OCI-LY7 (cell line): Measurements from ENCODE around the gene LMO2. TPM values are rescaled to one million over a fixed set of nuclear protein-coding genes. Genes with fewer than 3 reads are reported as not detected.
"Not testable (repeated sequence)": the region's sequence is repeated elsewhere in the genome, so short reads cannot be mapped to it uniquely, and the experiment has no call there.

Experiments
- BruUV-seq: library from RNA; stranded (reverse); fragments of 400-500 nt; replicated peaks from 2 replicates; lab custom pipeline; 2021; lab: Mats Ljungman, UMichigan
- CTCF ChIA-PET: fragments of 300-600 bp; sonication (Branson Sonifier 250); formaldehyde crosslinking; loops from one replicate; lab custom pipeline; 2022; ENCODE audit warnings: antibody characterized with exemption; ENCODE audit not compliant: unreplicated experiment; lab: Charles Lee
- POLR2A ChIA-PET: fragments of 300-600 bp; sonication (Branson Sonifier 250); formaldehyde crosslinking; loops from one replicate; lab custom pipeline; 2022; ENCODE audit warnings: antibody characterized with exemption; lab: Charles Lee
- DNase-seq: peaks from one replicate; pipeline ENCODE4 v3.0.0-alpha.2; 2015; ENCODE audit warnings: low spot score
- H2AFZ ChIP-seq: fragments of 200-600 bp; sonication (generic), shearing (Covaris generic); 2 replicates; pipeline ENCODE4 v1.6.1; 2014; ENCODE audit warnings: mild to moderate bottlenecking, antibody characterized with exemption, low read length, moderate library complexity
- H3K27ac ChIP-seq: fragments of 200-600 bp; sonication (generic); 2 replicates; pipeline ENCODE4 v1.5.1; 2014; ENCODE audit warnings: mixed run types, low read depth, mild to moderate bottlenecking, moderate library complexity, low read length, inconsistent platforms; ENCODE audit not compliant: poor library complexity, severe bottlenecking
- H3K36me3 ChIP-seq: fragments of 200-600 bp; sonication (generic); 2 replicates; pipeline ENCODE4 v1.6.1; 2014; ENCODE audit warnings: mild to moderate bottlenecking, antibody characterized with exemption, low read length, moderate library complexity, mixed read lengths; ENCODE audit not compliant: insufficient read depth
- H3K4me1 ChIP-seq: fragments of 200-600 bp; sonication (generic); 2 replicates; pipeline ENCODE4 v1.5.1; 2014; ENCODE audit warnings: mild to moderate bottlenecking, low read length; ENCODE audit not compliant: insufficient read depth, poor library complexity, severe bottlenecking
- H3K4me2 ChIP-seq: fragments of 200-600 bp; sonication (generic); 2 replicates; pipeline ENCODE4 v1.6.1; 2014; ENCODE audit warnings: mild to moderate bottlenecking, low read length
- H3K4me3 ChIP-seq: fragments of 200-600 bp; sonication (generic); 2 replicates; pipeline ENCODE4 v1.5.1; 2014; ENCODE audit warnings: mild to moderate bottlenecking, low read depth, low read length; ENCODE audit not compliant: poor library complexity, severe bottlenecking
- H3K79me2 ChIP-seq: fragments of 200-600 bp; sonication (generic); 2 replicates; pipeline ENCODE4 v1.6.1; 2016; ENCODE audit warnings: low read depth, mild to moderate bottlenecking, low read length, moderate library complexity, mixed read lengths; ENCODE audit not compliant: insufficient read depth
- H3K9me2 ChIP-seq: fragments of 200-600 bp; sonication (generic); 2 replicates; pipeline ENCODE4 v1.6.1; 2016; ENCODE audit warnings: mild to moderate bottlenecking, low read length, mixed read lengths; ENCODE audit not compliant: insufficient read depth
- H3K9me3 ChIP-seq: fragments of 200-600 bp; sonication (generic); 2 replicates; pipeline ENCODE4 v1.6.1; 2014; ENCODE audit warnings: mild to moderate bottlenecking, mixed run types, low read length, mixed read lengths
- H4K20me1 ChIP-seq: fragments of 200-600 bp; sonication (generic); 2 replicates; pipeline ENCODE4 v1.6.1; 2014; ENCODE audit warnings: mild to moderate bottlenecking, antibody characterized with exemption, low read length, moderate library complexity, mixed read lengths; ENCODE audit not compliant: insufficient read depth
- EZH2phosphoT487 ChIP-seq: fragments of 200-600 bp; sonication (generic); IDR thresholded peaks from 2 replicates; pipeline ENCODE4 v1.6.1; 2018; ENCODE audit warnings: low read depth, borderline replicate concordance, mild to moderate bottlenecking, mixed run types, antibody characterized with exemption, low read length, moderate library complexity, mixed read lengths
- intact Hi-C: fragments of 100-400 bp; cut with micrococcal nuclease; formaldehyde crosslinking; loops from one replicate; pipeline ENCODE4 v1.10.0; 2022; ENCODE audit not compliant: unreplicated experiment
- total RNA-seq, 2 experiments: library from RNA; depleted of rRNA in 1 of 2; stranded (reverse); fragments of >200 nt in 1 of 2; shearing (Covaris generic) in 1 of 2; gene quantifications; 2 replicates each; pipeline ENCODE4 v1.2.3, GENCODE V29; 2014 to 2022
- TF ChIP-seq, protein P1 (sequence below): fragments of 200-600 bp; sonication (generic); conservative IDR thresholded peaks from 2 replicates; pipeline ENCODE4 v1.5.1; 2014; ENCODE audit warnings: mild to moderate bottlenecking, antibody characterized with exemption, low read length, moderate library complexity, mixed read lengths

LMO2 gene
- total RNA-seq, 2 experiments from 2014 or later, result 0.89 TPM; not detected in 1

DNA sequence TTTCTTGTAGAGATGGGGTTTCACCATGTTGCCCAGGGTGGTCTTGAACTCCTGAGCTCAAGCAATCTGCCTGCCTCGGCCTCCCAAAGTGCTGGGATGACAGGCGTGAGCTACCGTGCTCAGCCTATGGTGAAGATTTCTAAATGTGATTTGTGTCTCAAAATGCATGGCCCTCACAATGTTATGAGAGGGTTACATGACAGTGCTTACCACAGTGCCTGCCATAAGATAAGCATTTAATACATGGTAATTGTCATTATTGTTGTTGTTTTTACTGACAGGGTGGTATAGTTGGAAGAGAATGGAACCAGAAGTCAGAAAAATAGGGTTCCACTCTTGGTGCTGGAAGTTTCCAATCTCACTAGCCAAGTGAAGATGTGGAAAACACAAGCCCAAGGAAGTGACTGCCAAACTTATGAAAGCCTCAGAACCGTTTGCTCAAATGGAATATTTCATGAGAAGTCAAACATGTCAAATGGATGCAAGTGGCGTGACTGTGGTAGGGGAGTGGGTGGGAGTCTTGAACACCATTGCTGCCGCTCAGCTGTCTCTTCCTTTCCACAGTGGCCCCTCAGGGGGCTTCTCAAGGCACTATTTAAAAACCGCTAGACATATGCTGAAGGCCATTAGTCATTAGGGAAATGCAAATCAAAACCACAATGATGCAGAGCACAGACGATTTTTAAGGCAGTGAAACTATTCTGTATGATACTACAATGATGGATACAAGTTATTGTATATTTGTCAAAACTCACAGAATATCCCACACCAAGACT, 29.1 kb upstream of the LMO2 start:
- Histone ChIP-seq H3K79me2 (no peaks in the 10 kb centered on the region), H3K9me3 (peaks cover 10% of the 10 kb centered on the region; the same call in 1 of the 2 replicates), H4K20me1 (no peaks in the 10 kb centered on the region), H3K4me2 (peak overlapping the region; percentile 55), H3K4me3 (peak overlapping the region; percentile 29), H3K36me3 (no peaks in the 10 kb centered on the region), H3K27ac (peak overlapping the region; percentile 12), H2AFZ (peak overlapping the region; percentile 50; the same call in 1 of the 2 replicates), H3K4me1 (peaks cover 15% of the 10 kb centered on the region), H3K9me2 (no peaks in the 10 kb centered on the region)
- no peak for TF ChIP-seq EZH2phosphoT487
- TF ChIP-seq, protein P1, sequence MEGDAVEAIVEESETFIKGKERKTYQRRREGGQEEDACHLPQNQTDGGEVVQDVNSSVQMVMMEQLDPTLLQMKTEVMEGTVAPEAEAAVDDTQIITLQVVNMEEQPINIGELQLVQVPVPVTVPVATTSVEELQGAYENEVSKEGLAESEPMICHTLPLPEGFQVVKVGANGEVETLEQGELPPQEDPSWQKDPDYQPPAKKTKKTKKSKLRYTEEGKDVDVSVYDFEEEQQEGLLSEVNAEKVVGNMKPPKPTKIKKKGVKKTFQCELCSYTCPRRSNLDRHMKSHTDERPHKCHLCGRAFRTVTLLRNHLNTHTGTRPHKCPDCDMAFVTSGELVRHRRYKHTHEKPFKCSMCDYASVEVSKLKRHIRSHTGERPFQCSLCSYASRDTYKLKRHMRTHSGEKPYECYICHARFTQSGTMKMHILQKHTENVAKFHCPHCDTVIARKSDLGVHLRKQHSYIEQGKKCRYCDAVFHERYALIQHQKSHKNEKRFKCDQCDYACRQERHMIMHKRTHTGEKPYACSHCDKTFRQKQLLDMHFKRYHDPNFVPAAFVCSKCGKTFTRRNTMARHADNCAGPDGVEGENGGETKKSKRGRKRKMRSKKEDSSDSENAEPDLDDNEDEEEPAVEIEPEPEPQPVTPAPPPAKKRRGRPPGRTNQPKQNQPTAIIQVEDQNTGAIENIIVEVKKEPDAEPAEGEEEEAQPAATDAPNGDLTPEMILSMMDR, result no peak
- CTCF ChIA-PET, result interaction anchor here (1.2 kb wide), 1 partner anchor 11 kb away, joined by 3 read pairs; no protein-coding TSS in a partner anchor
- peak; percentile 50 for DNase-seq
- no TSS peak for BruUV-seq
- POLR2A ChIA-PET, result no interaction called here
- intact Hi-C loops, result no loop called here

GRCh38 chr11:33919645-33920044, 27.8 kb upstream of the LMO2 start:
- POLR2A ChIA-PET, result interaction anchor here (0.7 to 1.5 kb wide), 2 partner anchors 11 to 802 kb away, joined by 3 to 4 read pairs; no protein-coding TSS in a partner anchor

DNA sequence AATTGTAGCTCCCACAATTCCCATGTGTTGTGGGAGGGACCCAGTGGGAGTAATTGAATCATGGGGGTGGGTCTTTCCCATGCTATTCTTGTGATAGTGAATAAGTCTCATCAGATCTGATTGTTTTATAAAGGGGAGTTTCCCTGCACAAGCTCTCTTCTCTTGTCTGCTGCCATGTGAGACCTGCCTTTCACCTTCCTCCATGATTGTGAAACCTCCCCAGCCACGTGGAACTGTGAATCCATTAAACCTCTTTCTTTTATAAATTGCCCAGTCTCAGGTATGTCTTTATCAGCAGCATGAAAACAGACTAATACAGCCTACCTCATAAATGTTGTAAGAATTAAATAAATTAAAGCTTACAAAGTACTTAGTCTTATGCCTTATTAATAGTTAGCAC, 25.5 kb upstream of the LMO2 start:
- H3K27ac ChIP-seq, CTCF ChIA-PET, H3K36me3 ChIP-seq, H3K79me2 ChIP-seq, H3K4me2 ChIP-seq, H3K4me3 ChIP-seq, H2AFZ ChIP-seq, DNase-seq, H3K9me2 ChIP-seq, H4K20me1 ChIP-seq, intact Hi-C loops, BruUV-seq: not testable (repeated sequence)
- POLR2A ChIA-PET, result interaction anchor here (0.6 to 1.8 kb wide), 2 partner anchors 14 to 128 kb away, joined by 3 to 4 read pairs; no protein-coding TSS in a partner anchor
- Histone ChIP-seq H3K9me3 (peaks cover 10% of the 10 kb centered on the region; the same call in 1 of the 2 replicates), H3K4me1 (peaks cover 15% of the 10 kb centered on the region)

More at GRCh38 chr11:33919645-33920044, 27.8 kb upstream of the LMO2 start:
- Histone ChIP-seq H3K4me3 (no peak overlapping the region), H3K4me1 (peaks cover 15% of the 10 kb centered on the region), H3K36me3 (no peaks in the 10 kb centered on the region), H3K9me2 (no peaks in the 10 kb centered on the region), H4K20me1 (no peaks in the 10 kb centered on the region), H2AFZ (no peak overlapping the region; the same call in 1 of the 2 replicates), H3K79me2 (no peaks in the 10 kb centered on the region), H3K4me2 (no peak overlapping the region), H3K9me3 (peaks cover 10% of the 10 kb centered on the region; the same call in 1 of the 2 replicates), H3K27ac (no peak overlapping the region)
- no TSS peak for BruUV-seq
- intact Hi-C loops, result no loop called here
- TF ChIP-seq, protein P1, result no peak
- no peak for TF ChIP-seq EZH2phosphoT487
- CTCF ChIA-PET, result interaction anchor here (1.2 kb wide), 1 partner anchor 9 kb away, joined by 3 read pairs; no protein-coding TSS in a partner anchor
- no peak for DNase-seq
